NCI-H526 treated with DMSO at 0.1 percent for 48 hours (cell line): ENCODE measurements around the gene BCR.

Experiments
- DNase-seq: peaks from one replicate; lab custom pipeline; 2025; lab: John Stamatoyannopoulos, UW

BCR gene

GRCh38 chr22:23276656-23277582, 96.6 kb downstream of the BCR start:
- no peak for DNase-seq

GRCh38 chr22:23277583-23278295, 97.4 kb downstream of the BCR start:
- no peak for DNase-seq

GRCh38 chr22:23278883-23279675, 98.8 kb downstream of the BCR start:
- no peak for DNase-seq

GRCh38 chr22:23279781-23280180, 99.5 kb downstream of the BCR start:
- DNase-seq, result no peak

GRCh38 chr22:23280356-23281052, 100.2 kb downstream of the BCR start:
- DNase-seq, result no peak

GRCh38 chr22:23281053-23281405, 100.7 kb downstream of the BCR start:
- DNase-seq, result no peak

GRCh38 chr22:23281406-23282088, 101.2 kb downstream of the BCR start:
- peak; percentile 11 for DNase-seq

GRCh38 chr22:23282089-23282501, 101.8 kb downstream of the BCR start:
- no peak for DNase-seq

GRCh38 chr22:23282516-23282915, 102.2 kb downstream of the BCR start:
- no peak for DNase-seq

GRCh38 chr22:23282986-23283385, 102.7 kb downstream of the BCR start:
- DNase-seq, result no peak

GRCh38 chr22:23283591-23284503, 103.5 kb downstream of the BCR start:
- DNase-seq, result no peak

GRCh38 chr22:23284504-23285033, 104.3 kb downstream of the BCR start:
- no peak for DNase-seq

- DNase-seq, result no peak
Observed at GRCh38 chr22:23285236-23285635, 104.9 kb downstream of the BCR start.

GRCh38 chr22:23285734-23286133, 105.4 kb downstream of the BCR start:
- no peak for DNase-seq

- DNase-seq, result no peak
Observed at GRCh38 chr22:23286296-23286695, 106.0 kb downstream of the BCR start.

- no peak for DNase-seq
Observed at GRCh38 chr22:23287136-23288095, 107.1 kb downstream of the BCR start.

GRCh38 chr22:23288301-23289129, 108.2 kb downstream of the BCR start:
- DNase-seq, result no peak

GRCh38 chr22:23289130-23289503, 108.8 kb downstream of the BCR start:
- DNase-seq, result no peak
